ENCODE measurements around the gene YTHDF2. TPM values are rescaled to one million over a fixed set of nuclear protein-coding genes. Genes with fewer than 3 reads are reported as not detected.

Gene YTHDF2
- total and polyA plus RNA-seq, 8 donors: 60.4 to 82.5 (median 74.9) TPM

DNA sequence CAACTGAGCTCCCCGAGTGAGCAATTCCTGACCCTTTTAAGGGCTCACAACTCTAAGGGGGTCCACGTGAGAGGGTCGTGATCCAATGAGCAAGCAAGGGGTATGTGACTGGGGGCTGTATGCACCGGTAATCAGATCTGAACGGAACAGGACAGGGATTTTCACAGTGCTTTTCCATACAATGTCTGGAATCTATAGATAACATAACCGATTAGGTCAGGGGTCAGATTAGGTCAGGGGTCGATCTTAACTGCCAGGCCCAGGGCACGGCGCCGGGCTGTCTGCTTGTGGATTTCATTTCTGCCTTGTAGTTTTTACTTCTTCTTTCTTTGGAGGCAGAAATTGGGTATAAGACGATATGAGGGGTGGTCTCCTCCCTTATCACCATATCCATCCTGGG lies 44.6 kb downstream of the YTHDF2 start:
- Histone ChIP-seq H3K4me1 (peaks cover 0 to 21% of the 10 kb centered on the region in 2 donors), H3K4me3 (no peak overlapping the region), H3K27ac (no peak overlapping the region), H3K27me3 (no peaks in the 10 kb centered on the region), H3K9me3 (no peaks in the 10 kb centered on the region), H3K36me3 (no peaks in the 10 kb centered on the region)
- no peak for DNase-seq
- TF ChIP-seq, protein P1, sequence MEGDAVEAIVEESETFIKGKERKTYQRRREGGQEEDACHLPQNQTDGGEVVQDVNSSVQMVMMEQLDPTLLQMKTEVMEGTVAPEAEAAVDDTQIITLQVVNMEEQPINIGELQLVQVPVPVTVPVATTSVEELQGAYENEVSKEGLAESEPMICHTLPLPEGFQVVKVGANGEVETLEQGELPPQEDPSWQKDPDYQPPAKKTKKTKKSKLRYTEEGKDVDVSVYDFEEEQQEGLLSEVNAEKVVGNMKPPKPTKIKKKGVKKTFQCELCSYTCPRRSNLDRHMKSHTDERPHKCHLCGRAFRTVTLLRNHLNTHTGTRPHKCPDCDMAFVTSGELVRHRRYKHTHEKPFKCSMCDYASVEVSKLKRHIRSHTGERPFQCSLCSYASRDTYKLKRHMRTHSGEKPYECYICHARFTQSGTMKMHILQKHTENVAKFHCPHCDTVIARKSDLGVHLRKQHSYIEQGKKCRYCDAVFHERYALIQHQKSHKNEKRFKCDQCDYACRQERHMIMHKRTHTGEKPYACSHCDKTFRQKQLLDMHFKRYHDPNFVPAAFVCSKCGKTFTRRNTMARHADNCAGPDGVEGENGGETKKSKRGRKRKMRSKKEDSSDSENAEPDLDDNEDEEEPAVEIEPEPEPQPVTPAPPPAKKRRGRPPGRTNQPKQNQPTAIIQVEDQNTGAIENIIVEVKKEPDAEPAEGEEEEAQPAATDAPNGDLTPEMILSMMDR (IDR thresholded peaks at IDR 0.05): no peak
- ATAC-seq: no peak
- intact Hi-C loops (cut with DNase I): loop anchor here (5.0 to 10.0 kb wide), 3 partner anchors 91 to 253 kb away; no protein-coding TSS in a partner anchor

DNA sequence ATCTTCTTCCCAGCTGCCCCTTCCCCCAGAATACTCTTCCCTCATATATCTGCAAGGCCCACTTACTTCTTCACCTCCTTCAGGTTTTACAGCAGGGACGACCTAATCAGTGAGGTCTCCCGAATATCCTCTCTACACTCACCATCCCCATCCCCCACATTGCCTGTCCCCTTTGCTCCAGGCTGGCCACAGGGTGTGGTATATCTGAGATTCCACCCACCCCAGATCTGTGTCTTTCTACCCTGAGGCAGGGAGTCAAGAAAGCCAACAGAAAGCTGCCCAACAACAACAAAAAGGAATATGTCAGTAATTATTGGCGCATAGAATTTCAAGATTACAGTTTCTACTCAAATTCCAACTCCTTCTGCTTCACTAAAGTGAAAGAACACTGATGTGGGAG lies 45.3 kb downstream of the YTHDF2 start:
- intact Hi-C loops (cut with DNase I): loop anchor here (5.0 to 10.0 kb wide), 3 partner anchors 90 to 253 kb away; no protein-coding TSS in a partner anchor
- H3K27me3 ChIP-seq: no peaks in the 10 kb centered on the region
- TF ChIP-seq, protein P1 (IDR thresholded peaks at IDR 0.05): no peak
- no peak overlapping the region for H3K4me3 ChIP-seq
- H3K27ac ChIP-seq: no peak overlapping the region
- peaks cover 0 to 21% of the 10 kb centered on the region in 2 donors for H3K4me1 ChIP-seq
- H3K9me3 ChIP-seq: no peaks in the 10 kb centered on the region
- H3K36me3 ChIP-seq: no peaks in the 10 kb centered on the region
- DNase-seq: no peak
- ATAC-seq: no peak

DNA sequence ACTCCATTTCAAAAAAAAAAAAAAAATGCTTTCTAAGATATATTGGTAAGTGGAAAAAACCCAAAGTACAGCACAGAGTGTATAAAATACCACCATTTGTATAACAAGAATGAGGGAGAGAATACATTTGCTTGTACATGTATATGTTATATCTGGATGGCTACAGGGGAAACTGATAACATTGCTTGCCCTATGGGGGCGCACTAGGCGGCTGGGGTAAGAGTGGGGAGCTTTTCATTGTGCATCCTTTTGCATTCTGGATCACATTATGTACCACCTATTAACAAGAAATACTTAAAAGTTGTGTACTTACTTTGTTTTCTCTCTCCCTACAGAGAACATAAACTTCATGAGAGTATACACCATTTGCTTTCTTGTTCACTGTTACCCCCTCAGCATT lies 46.6 kb downstream of the YTHDF2 start:
- Histone ChIP-seq H3K9me3 (no peaks in the 10 kb centered on the region), H3K4me3 (no peak overlapping the region), H3K27ac (no peak overlapping the region), H3K27me3 (no peaks in the 10 kb centered on the region), H3K36me3 (no peaks in the 10 kb centered on the region), H3K4me1 (peaks cover 0 to 21% of the 10 kb centered on the region in 2 donors)
- intact Hi-C loops (cut with DNase I): loop anchor here (5.0 to 10.0 kb wide), 3 partner anchors 89 to 251 kb away; no protein-coding TSS in a partner anchor
- TF ChIP-seq, protein P1 (IDR thresholded peaks at IDR 0.05): no peak
- DNase-seq: no peak
- no peak for ATAC-seq

DNA sequence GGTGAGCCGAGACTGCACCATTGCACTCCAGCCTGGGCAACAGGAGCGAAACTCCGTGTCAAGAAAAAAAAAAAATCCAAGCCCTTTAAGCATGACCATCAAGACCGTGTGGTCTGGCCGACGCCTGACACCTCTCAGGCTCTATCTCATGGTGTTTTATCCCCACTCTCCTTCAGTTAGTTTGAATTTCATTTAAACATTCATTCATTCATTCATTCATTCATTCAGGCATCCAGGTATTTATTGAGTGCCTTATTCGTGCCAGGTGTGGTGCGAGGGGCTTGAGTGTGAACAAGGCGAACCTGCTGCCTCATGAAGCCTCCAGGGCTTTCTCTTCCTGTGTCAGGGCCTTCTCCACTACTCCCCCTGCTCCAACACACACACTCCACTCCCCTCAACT lies 52.7 kb downstream of the YTHDF2 start:
- Histone ChIP-seq H3K9me3 (no peaks in the 10 kb centered on the region), H3K4me3 (no peak overlapping the region), H3K27me3 (no peaks in the 10 kb centered on the region), H3K27ac (no peak overlapping the region), H3K36me3 (no peaks in the 10 kb centered on the region), H3K4me1 (peaks cover 0 to 8% of the 10 kb centered on the region in 2 donors)
- ATAC-seq (no peak), DNase-seq (no peak)
- TF ChIP-seq, protein P1 (IDR thresholded peaks at IDR 0.05): no peak
- intact Hi-C loops (cut with DNase I): loop anchor here (10.0 kb wide), 2 partner anchors 85 to 245 kb away; no protein-coding TSS in a partner anchor

DNA sequence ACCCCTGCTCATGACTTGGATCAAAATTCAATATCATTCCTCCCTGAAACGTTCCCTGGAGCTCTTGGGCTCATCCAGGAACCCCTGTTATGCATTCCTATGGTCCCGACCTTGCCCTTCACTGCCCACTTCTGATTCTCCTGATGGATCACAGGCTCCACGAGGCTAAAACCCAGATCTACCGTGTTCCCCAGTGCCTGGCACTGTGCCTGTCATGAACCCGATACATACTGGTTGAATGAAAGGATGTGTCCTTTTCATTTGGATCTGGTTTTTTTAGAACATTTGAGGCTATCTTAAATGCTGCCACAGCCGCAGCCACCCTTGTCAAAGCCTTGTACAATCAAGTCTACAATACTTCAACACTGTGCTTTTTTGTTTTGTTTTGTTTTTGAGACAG lies 53.1 kb downstream of the YTHDF2 start:
- Histone ChIP-seq H3K9me3 (no peaks in the 10 kb centered on the region), H3K27me3 (no peaks in the 10 kb centered on the region), H3K36me3 (no peaks in the 10 kb centered on the region), H3K4me1 (peaks cover 0 to 8% of the 10 kb centered on the region in 2 donors), H3K4me3 (no peak overlapping the region), H3K27ac (no peak overlapping the region)
- ATAC-seq (no peak), DNase-seq (no peak)
- intact Hi-C loops (cut with DNase I): loop anchor here (10.0 kb wide), 2 partner anchors 85 to 245 kb away; no protein-coding TSS in a partner anchor
- TF ChIP-seq, protein P1 (IDR thresholded peaks at IDR 0.05): no peak

Data from left lung (tissue), 10 donors.